KOPT-K1 (cell line): ENCODE results near the gene ROBO4.

Source experiments
- H3K27ac ChIP-seq: fragments of 200-600 bp; sonication (generic); 2 replicates; pipeline ENCODE4 v1.5.1; 2016; ENCODE audit warnings: antibody characterized with exemption, mild to moderate bottlenecking, low read depth, low read length; ENCODE audit not compliant: poor library complexity, severe bottlenecking
- H3K36me3 ChIP-seq: fragments of 200-600 bp; sonication (generic); 2 replicates; pipeline ENCODE4 v1.5.1; 2017; ENCODE audit warnings: antibody characterized with exemption, mild to moderate bottlenecking, low read length, moderate library complexity; ENCODE audit not compliant: insufficient read depth
- H3K9me3 ChIP-seq: fragments of 200-600 bp; sonication (generic); 2 replicates; pipeline ENCODE4 v1.5.1; 2017; ENCODE audit warnings: antibody characterized with exemption, low read length, mild to moderate bottlenecking; ENCODE audit not compliant: insufficient read depth, poor library complexity, severe bottlenecking

ROBO4 gene

DNA sequence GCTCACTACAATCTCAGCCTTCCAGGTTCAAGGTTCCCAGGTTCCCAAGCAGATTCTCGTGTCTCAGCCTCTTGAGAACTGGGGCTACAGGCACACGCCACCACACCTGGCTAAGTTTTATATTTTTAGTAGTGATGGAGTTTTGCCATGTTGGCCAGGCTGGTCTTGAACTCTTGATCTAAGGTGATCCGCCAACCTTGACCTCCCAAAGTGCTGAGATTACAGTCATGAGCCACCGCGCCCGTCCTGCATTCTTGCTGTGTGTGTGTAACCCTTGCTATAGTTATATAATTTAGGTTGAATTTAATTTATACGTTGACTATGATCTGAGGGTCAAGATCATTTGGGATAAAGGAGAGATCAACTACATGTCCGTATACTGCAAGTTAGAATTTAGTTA lies 61.7 kb downstream of the ROBO4 start:
- H3K9me3 ChIP-seq, result no peaks in the 10 kb centered on the region
- no peak overlapping the region for H3K27ac ChIP-seq
- no peaks in the 10 kb centered on the region for H3K36me3 ChIP-seq

GRCh38 chr11:124834526-124835180 lies 63.0 kb downstream of the ROBO4 start:
- H3K36me3 ChIP-seq, result no peaks in the 10 kb centered on the region
- H3K9me3 ChIP-seq, result no peaks in the 10 kb centered on the region
- H3K27ac ChIP-seq, result no peak overlapping the region
